Nephron progenitor cell (in vitro differentiated cells): ENCODE results near the gene TAS2R16.
A peak's percentile ranks its signal among the peaks of the same experiment; 100 is the strongest.

Experiments used
- DNase-seq: peaks from one replicate; pipeline ENCODE4 v3.0.0; 2021
- H3K27ac Mint-ChIP-seq: 2 replicates; pipeline ENCODE4 v1.8.0; 2021; ENCODE audit warnings: mild to moderate bottlenecking, moderate library complexity, mixed read lengths
- H3K27me3 Mint-ChIP-seq: 2 replicates; pipeline ENCODE4 v1.8.0; 2021; ENCODE audit warnings: mild to moderate bottlenecking, low read depth, mixed read lengths; ENCODE audit not compliant: poor library complexity
- H3K36me3 Mint-ChIP-seq: 2 replicates; pipeline ENCODE4 v1.8.0; 2021; ENCODE audit warnings: low read depth, mixed read lengths
- H3K4me1 Mint-ChIP-seq: 2 replicates; pipeline ENCODE4 v1.8.0; 2021; ENCODE audit warnings: mixed read lengths
- H3K4me3 Mint-ChIP-seq: 2 replicates; pipeline ENCODE4 v1.8.0; 2021; ENCODE audit warnings: mild to moderate bottlenecking, moderate library complexity, mixed read lengths
- H3K9me3 Mint-ChIP-seq: 2 replicates; pipeline ENCODE4 v1.8.0; 2021; ENCODE audit warnings: mild to moderate bottlenecking, moderate library complexity, mixed read lengths
- TF ChIP-seq, protein P1 (sequence below): fragments of 200-600 bp; sonication (generic); IDR thresholded peaks from 2 replicates; pipeline ENCODE4 v1.5.0; 2021; ENCODE audit warnings: antibody characterized with exemption

Gene TAS2R16

DNA sequence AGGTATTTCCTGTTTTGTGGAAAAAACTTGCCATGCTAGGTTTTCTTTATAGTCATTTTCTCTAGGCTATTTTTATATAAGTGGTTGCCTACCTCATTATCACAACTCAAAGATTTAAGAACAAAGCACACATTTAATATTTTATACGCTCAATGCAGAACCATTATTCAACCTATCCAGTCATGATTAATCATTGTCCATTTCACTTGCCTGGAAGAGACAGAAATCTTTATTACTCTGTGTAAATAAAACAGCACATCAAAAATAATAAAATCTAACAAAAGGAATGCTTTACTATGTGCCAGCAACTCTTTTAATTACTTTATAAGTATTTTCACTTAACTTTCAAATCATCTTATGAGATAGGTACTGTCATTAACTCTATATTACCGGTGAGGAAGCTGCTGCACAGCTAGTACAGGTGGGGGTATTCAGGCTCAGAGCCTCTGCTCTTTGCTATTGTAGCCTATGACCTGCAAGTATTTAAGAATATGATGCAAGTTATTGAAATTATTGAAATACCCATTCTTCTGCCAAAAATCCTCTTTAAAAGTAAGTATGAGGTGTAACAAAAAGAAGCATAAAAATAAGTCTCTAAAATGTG lies 16.4 kb upstream of the TAS2R16 start:
- H3K36me3 Mint-ChIP-seq, result no peaks in the 10 kb centered on the region
- TF ChIP-seq, protein P1, sequence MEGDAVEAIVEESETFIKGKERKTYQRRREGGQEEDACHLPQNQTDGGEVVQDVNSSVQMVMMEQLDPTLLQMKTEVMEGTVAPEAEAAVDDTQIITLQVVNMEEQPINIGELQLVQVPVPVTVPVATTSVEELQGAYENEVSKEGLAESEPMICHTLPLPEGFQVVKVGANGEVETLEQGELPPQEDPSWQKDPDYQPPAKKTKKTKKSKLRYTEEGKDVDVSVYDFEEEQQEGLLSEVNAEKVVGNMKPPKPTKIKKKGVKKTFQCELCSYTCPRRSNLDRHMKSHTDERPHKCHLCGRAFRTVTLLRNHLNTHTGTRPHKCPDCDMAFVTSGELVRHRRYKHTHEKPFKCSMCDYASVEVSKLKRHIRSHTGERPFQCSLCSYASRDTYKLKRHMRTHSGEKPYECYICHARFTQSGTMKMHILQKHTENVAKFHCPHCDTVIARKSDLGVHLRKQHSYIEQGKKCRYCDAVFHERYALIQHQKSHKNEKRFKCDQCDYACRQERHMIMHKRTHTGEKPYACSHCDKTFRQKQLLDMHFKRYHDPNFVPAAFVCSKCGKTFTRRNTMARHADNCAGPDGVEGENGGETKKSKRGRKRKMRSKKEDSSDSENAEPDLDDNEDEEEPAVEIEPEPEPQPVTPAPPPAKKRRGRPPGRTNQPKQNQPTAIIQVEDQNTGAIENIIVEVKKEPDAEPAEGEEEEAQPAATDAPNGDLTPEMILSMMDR, result no peak
- no peaks in the 10 kb centered on the region for H3K9me3 Mint-ChIP-seq
- no peak for DNase-seq
- no peaks in the 10 kb centered on the region for H3K27me3 Mint-ChIP-seq
- no peaks in the 10 kb centered on the region for H3K4me1 Mint-ChIP-seq
- no peak overlapping the region for H3K27ac Mint-ChIP-seq
- H3K4me3 Mint-ChIP-seq, result no peak overlapping the region

DNA sequence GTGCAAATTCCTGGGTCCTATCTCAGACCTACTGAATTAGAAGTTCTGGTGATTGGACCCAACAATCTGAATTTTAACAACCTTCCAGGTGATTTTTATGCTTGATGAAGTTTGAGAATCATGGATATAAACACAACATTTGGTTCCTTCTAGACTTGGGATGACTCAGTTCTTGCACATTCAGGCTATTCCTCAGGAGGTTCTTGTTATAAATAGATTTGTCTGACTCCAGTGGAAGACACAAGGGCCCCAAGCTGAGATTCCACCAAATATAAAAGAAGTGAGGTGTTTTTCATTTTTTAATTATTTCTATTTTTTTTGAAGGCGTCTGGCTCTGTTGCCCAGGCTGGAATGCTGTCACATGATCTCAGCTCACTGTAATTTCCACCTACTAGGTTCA lies 9.4 kb upstream of the TAS2R16 start:
- no peaks in the 10 kb centered on the region for H3K9me3 Mint-ChIP-seq
- no peaks in the 10 kb centered on the region for H3K4me1 Mint-ChIP-seq
- TF ChIP-seq, protein P1, result no peak
- H3K27ac Mint-ChIP-seq, result no peak overlapping the region
- H3K27me3 Mint-ChIP-seq, result no peaks in the 10 kb centered on the region
- H3K36me3 Mint-ChIP-seq, result no peaks in the 10 kb centered on the region
- DNase-seq, result no peak
- H3K4me3 Mint-ChIP-seq, result no peak overlapping the region

- no peaks in the 10 kb centered on the region for H3K27me3 Mint-ChIP-seq
- no peaks in the 10 kb centered on the region for H3K4me1 Mint-ChIP-seq
- TF ChIP-seq, protein P1, result no peak
- H3K9me3 Mint-ChIP-seq, result no peaks in the 10 kb centered on the region
- H3K4me3 Mint-ChIP-seq, result no peak overlapping the region
- peak overlapping the region; percentile 34 for H3K27ac Mint-ChIP-seq
- no peaks in the 10 kb centered on the region for H3K36me3 Mint-ChIP-seq
- no peak for DNase-seq
Measured at GRCh38 chr7:123003539-123004126, 8.1 kb upstream of the TAS2R16 start.

- Mint-ChIP-seq H3K9me3 (no peaks in the 10 kb centered on the region), H3K4me1 (no peaks in the 10 kb centered on the region), H3K27ac (no peak overlapping the region), H3K36me3 (no peaks in the 10 kb centered on the region), H3K4me3 (no peak overlapping the region), H3K27me3 (peaks cover 2% of the 10 kb centered on the region)
- DNase-seq, result no peak
- TF ChIP-seq, protein P1, result no peak
Measured at GRCh38 chr7:122989577-122989976, 5.9 kb downstream of the TAS2R16 start.

DNA sequence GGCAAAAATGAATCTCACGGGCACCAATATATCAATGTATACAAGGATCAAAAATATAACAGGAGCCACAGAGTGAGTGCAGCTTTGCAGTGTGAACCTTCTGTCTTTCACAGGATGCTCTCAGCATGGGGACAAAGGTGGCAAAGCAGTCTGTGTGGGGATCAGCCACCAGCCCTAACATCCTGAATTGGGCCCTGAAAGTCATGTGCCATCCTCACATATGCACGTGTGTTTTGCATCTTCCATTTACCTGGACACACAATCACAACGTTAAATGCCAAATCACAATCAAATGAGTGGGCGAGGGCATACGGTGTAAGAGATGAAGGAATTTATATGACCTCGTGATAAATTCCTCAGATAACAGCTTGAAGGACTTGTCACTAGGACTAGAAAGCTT lies 6.5 kb downstream of the TAS2R16 start:
- H3K4me1 Mint-ChIP-seq, result no peaks in the 10 kb centered on the region
- H3K27ac Mint-ChIP-seq, result no peak overlapping the region
- no peak overlapping the region for H3K4me3 Mint-ChIP-seq
- no peaks in the 10 kb centered on the region for H3K9me3 Mint-ChIP-seq
- no peak for DNase-seq
- H3K27me3 Mint-ChIP-seq, result peaks cover 2% of the 10 kb centered on the region
- H3K36me3 Mint-ChIP-seq, result no peaks in the 10 kb centered on the region
- TF ChIP-seq, protein P1, result no peak

- no peak overlapping the region for H3K4me3 Mint-ChIP-seq
- no peak for DNase-seq
- no peaks in the 10 kb centered on the region for H3K36me3 Mint-ChIP-seq
- H3K4me1 Mint-ChIP-seq, result no peaks in the 10 kb centered on the region
- TF ChIP-seq, protein P1, result no peak
- H3K27me3 Mint-ChIP-seq, result peaks cover 2% of the 10 kb centered on the region
- no peak overlapping the region for H3K27ac Mint-ChIP-seq
- H3K9me3 Mint-ChIP-seq, result no peaks in the 10 kb centered on the region
Measured at GRCh38 chr7:122988333-122988732, 7.2 kb downstream of the TAS2R16 start.
